Upper lobe of left lung (tissue), 6 donors: ENCODE results near the gene PFDN2. TPM values are rescaled to one million over a fixed set of nuclear protein-coding genes. Genes with fewer than 3 reads are reported as not detected.
A peak's percentile ranks its signal among the peaks of the same experiment; 100 is the strongest.

ENCODE experiments used
- ATAC-seq, 2 donors: fragments of 200-7000 bp; cut with Tn5 transposase; one replicate each; pipeline ENCODE4 v1.9.1; 2022; ENCODE audit warnings: mild to moderate bottlenecking in 2 of 2, moderate library complexity in 2 of 2; ENCODE audit not compliant: low FRiP score in 2 of 2
- DNase-seq, 2 donors: peaks; one replicate each; pipeline ENCODE4 v3.0.0-alpha.2; 2019 to 2020
- H3K27ac ChIP-seq, 4 donors: fragments of 200-600 bp; sonication (generic); one replicate each; pipeline ENCODE4 v1.5.1; 2016 to 2019
- H3K27me3 ChIP-seq, 4 donors: fragments of 200-600 bp; sonication (generic); one replicate each; pipeline ENCODE4 v1.5.1; 2017 to 2019
- H3K36me3 ChIP-seq, 4 donors: fragments of 200-600 bp; sonication (generic); one replicate each; pipeline ENCODE4 v1.5.1; 2016 to 2019
- H3K4me1 ChIP-seq, 4 donors: fragments of 200-600 bp; sonication (generic); one replicate each; pipeline ENCODE4 v1.5.1; 2018 to 2019
- H3K4me3 ChIP-seq, 4 donors: fragments of 200-600 bp; sonication (generic); one replicate each; pipeline ENCODE4 v1.5.1; 2017 to 2019; ENCODE audit warnings: mild to moderate bottlenecking in 2 of 4, moderate library complexity in 1 of 4
- H3K9me3 ChIP-seq, 4 donors: fragments of 200-600 bp; sonication (generic); one replicate each; pipeline ENCODE4 v1.5.1; 2018 to 2019
- CTCF ChIP-seq, 6 experiments: fragments of 450-650 bp in 4 of 6; fragments of 200-600 bp in 2 of 6; sonication (generic) in 2 of 6; IDR thresholded peaks; one replicate each; pipeline ENCODE4 v1.5.1; 2016 to 2019; ENCODE audit warnings: antibody characterized with exemption in 6 of 6
- EP300 ChIP-seq, 4 donors: sonication (generic); formaldehyde crosslinking; IDR thresholded peaks; one replicate each; pipeline ENCODE4 v1.5.1; 2017; ENCODE audit warnings: antibody characterized with exemption in 4 of 4, control low read depth in 2 of 4
- POLR2A ChIP-seq, 4 donors: fragments of 450-650 bp; IDR thresholded peaks; one replicate each; pipeline ENCODE4 v1.5.1; 2016 to 2017; ENCODE audit warnings: antibody characterized with exemption in 4 of 4, mild to moderate bottlenecking in 2 of 4
- POLR2AphosphoS5 ChIP-seq, 2 donors: sonication (generic); formaldehyde crosslinking; IDR thresholded peaks; one replicate each; pipeline ENCODE4 v1.5.1; 2017; ENCODE audit warnings: antibody characterized with exemption in 2 of 2
- WGBS, 2 donors: methylation state at CpG; one replicate each; pipeline ENCODE4 v1.1.5; 2017 to 2018; 5-methylcytosine and 5-hydroxymethylcytosine counted together
- total RNA-seq, 6 donors: library from RNA; depleted of rRNA in 4 of 6; stranded (reverse); fragments of >200 nt in 4 of 6; gene quantifications; one replicate each; pipeline versions ENCODE4 v1.1.0 to v1.2.1, GENCODE V29; 2016 to 2021
- donor health status: DM: no; HTN: no; CAD: no; lungs with moderate emphysema.
- donor health status: DM: no; HTN: yes; CAD: no; lungs with severe emphysema.

The PFDN2 gene
- total RNA-seq, 6 donors from 2014 or later: 17.8 to 55.9 (median 41.4) TPM

- Histone ChIP-seq H3K4me1 (peaks cover 0 to 37% (median 20%) of the 10 kb centered on the region in 4 donors), H3K9me3 (no peaks in the 10 kb centered on the region), H3K27ac (no peak overlapping the region), H3K36me3 (no peaks in the 10 kb centered on the region), H3K27me3 (no peaks in the 10 kb centered on the region), H3K4me3 (no peak overlapping the region)
- 79 to 90% methylated on average over 3 of the region's 3 CpGs for WGBS, 2 donors
- TF ChIP-seq EP300 (IDR thresholded peaks at IDR 0.05) (no peak), POLR2A (IDR thresholded peaks at IDR 0.05) (no peak), POLR2AphosphoS5 (IDR thresholded peaks at IDR 0.05) (no peak), CTCF (IDR thresholded peaks at IDR 0.05) (no peak)
- DNase-seq (no peak), ATAC-seq (no peak)
Measured at GRCh38 chr1:161090617-161091016, 27.2 kb downstream of the PFDN2 start.

- H3K4me1 ChIP-seq: peaks cover 0 to 44% (median 23%) of the 10 kb centered on the region in 4 donors
- ATAC-seq: no peak
- H3K4me3 ChIP-seq: peak overlapping the region in 2 of 4 donors; percentile 37 to 50
- peak overlapping the region; percentile 55 to 82 (median 76) for H3K27ac ChIP-seq
- 76 to 80% methylated on average over 5 of the region's 5 CpGs for WGBS, 2 donors
- DNase-seq: no peak
- TF ChIP-seq EP300 (IDR thresholded peaks at IDR 0.05): no peak
- TF ChIP-seq POLR2AphosphoS5 (IDR thresholded peaks at IDR 0.05): no peak
- H3K36me3 ChIP-seq: no peaks in the 10 kb centered on the region
- H3K9me3 ChIP-seq: no peaks in the 10 kb centered on the region
- no peaks in the 10 kb centered on the region for H3K27me3 ChIP-seq
Measured at GRCh38 chr1:161089938-161090337, 27.9 kb downstream of the PFDN2 start.

GRCh38 chr1:161089251-161089924 lies 28.4 kb downstream of the PFDN2 start, which contains the start of gene NECTIN4:
Gene NECTIN4 (minus strand): TSS chr1:161089558. CDS start chr1:161089296, 262 bp downstream.
- DNase-seq (peak; percentile 75 to 85), ATAC-seq (peak; percentile 32 to 87)
- Histone ChIP-seq H3K27ac (peak within 1 kb of the TSS; percentile 55 to 82 (median 76)), H3K9me3 (no peaks in the 10 kb centered on the region), H3K4me1 (peaks cover 2 to 50% (median 28%) of the 10 kb centered on the region in 4 donors), H3K27me3 (no peaks in the 10 kb centered on the region), H3K36me3 (no peaks in the 10 kb centered on the region), H3K4me3 (peak within 1 kb of the TSS in 3 of 4 donors; percentile 37 to 50 (median 37))
- WGBS, 2 donors: 55 to 81% methylated on average over 7 to 20 of the region's 22 CpGs
- TF ChIP-seq CTCF (IDR thresholded peaks at IDR 0.05): no peak
- TF ChIP-seq POLR2A (IDR thresholded peaks at IDR 0.05): peak in 1 of 4 donors; percentile 65
- TF ChIP-seq POLR2AphosphoS5 (IDR thresholded peaks at IDR 0.05): peak; percentile 46 to 76
- TF ChIP-seq EP300 (IDR thresholded peaks at IDR 0.05): peak in 1 of 4 donors; percentile 61

GRCh38 chr1:161088587-161089110 lies 29.2 kb downstream of the PFDN2 start:
- H3K27me3 ChIP-seq: no peaks in the 10 kb centered on the region
- peak in 1 of 2 donors; percentile 60 for DNase-seq
- H3K27ac ChIP-seq: peak overlapping the region; percentile 55 to 82 (median 76)

More at GRCh38 chr1:161088587-161089110, 29.2 kb downstream of the PFDN2 start:
- no peak for TF ChIP-seq EP300 (IDR thresholded peaks at IDR 0.05)
- no peak for TF ChIP-seq CTCF (IDR thresholded peaks at IDR 0.05)
- TF ChIP-seq POLR2AphosphoS5 (IDR thresholded peaks at IDR 0.05): no peak
- no peak for TF ChIP-seq POLR2A (IDR thresholded peaks at IDR 0.05)
- peaks cover 5 to 56% (median 35%) of the 10 kb centered on the region in 4 donors for H3K4me1 ChIP-seq
- H3K9me3 ChIP-seq: no peaks in the 10 kb centered on the region
- H3K36me3 ChIP-seq: no peaks in the 10 kb centered on the region
- WGBS, 2 donors: 62 to 64% methylated on average over 3 of the region's 3 CpGs
- H3K4me3 ChIP-seq: peak overlapping the region in 3 of 4 donors; percentile 37 to 50 (median 37)
- no peak for ATAC-seq
